ENCODE measurements around the gene ZBTB9.

DNA sequence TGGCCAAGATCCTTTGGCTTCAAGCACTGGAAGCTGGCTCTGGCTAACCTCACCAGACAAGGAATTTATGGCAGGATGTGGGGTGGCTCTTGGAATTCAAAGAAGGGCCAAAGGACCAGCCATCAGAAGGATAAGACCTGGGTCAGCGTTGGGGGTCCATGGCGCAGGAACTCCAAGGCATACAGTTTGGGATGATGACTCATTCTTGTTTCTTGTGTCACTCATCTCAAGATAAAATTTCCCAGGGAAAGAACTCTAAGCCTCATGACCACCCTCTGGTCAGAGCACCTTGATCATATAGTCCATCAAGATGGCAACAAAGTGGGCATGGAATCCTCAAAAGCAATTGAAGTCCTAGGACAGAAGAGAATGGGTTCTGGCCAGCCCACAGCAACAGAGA is 4.8 kb downstream of the ZBTB9 start:
- TF ChIP-seq CTCF (IDR thresholded peaks at IDR 0.05; ENCODE audit: insufficient read depth, low read length) (no peak), POLR2AphosphoS5 (IDR thresholded peaks at IDR 0.05; ENCODE audit: low read depth) (no peak), GABPA (IDR thresholded peaks at IDR 0.05; ENCODE audit: low read depth) (no peak), SPI1 (IDR thresholded peaks at IDR 0.05; ENCODE audit: borderline replicate concordance, low read depth) (no peak)
- TF ChIP-seq, protein P1, sequence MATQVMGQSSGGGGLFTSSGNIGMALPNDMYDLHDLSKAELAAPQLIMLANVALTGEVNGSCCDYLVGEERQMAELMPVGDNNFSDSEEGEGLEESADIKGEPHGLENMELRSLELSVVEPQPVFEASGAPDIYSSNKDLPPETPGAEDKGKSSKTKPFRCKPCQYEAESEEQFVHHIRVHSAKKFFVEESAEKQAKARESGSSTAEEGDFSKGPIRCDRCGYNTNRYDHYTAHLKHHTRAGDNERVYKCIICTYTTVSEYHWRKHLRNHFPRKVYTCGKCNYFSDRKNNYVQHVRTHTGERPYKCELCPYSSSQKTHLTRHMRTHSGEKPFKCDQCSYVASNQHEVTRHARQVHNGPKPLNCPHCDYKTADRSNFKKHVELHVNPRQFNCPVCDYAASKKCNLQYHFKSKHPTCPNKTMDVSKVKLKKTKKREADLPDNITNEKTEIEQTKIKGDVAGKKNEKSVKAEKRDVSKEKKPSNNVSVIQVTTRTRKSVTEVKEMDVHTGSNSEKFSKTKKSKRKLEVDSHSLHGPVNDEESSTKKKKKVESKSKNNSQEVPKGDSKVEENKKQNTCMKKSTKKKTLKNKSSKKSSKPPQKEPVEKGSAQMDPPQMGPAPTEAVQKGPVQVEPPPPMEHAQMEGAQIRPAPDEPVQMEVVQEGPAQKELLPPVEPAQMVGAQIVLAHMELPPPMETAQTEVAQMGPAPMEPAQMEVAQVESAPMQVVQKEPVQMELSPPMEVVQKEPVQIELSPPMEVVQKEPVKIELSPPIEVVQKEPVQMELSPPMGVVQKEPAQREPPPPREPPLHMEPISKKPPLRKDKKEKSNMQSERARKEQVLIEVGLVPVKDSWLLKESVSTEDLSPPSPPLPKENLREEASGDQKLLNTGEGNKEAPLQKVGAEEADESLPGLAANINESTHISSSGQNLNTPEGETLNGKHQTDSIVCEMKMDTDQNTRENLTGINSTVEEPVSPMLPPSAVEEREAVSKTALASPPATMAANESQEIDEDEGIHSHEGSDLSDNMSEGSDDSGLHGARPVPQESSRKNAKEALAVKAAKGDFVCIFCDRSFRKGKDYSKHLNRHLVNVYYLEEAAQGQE (IDR thresholded peaks at IDR 0.05; ENCODE audit: insufficient replicate concordance, low read depth): no peak
